ENCODE results near the gene MYADML2.
"Not testable (repeated sequence)": the region's sequence is repeated elsewhere in the genome, so short reads cannot be mapped to it uniquely, and the experiment has no call there.

The MYADML2 gene

GRCh38 chr17:81926451-81927151 lies 20.4 kb downstream of the MYADML2 start:
- peak; percentile 85 for DNase-seq (ENCODE audit: low read depth, low spot score)

GRCh38 chr17:81925860-81926450 lies 21.1 kb downstream of the MYADML2 start:
- no peak for DNase-seq (ENCODE audit: low read depth, low spot score)

- peak; percentile 82 for DNase-seq (ENCODE audit: low read depth, low spot score)
Measured at GRCh38 chr17:81924557-81925532, 22.2 kb downstream of the MYADML2 start.

GRCh38 chr17:81923302-81924260 lies 23.5 kb downstream of the MYADML2 start:
- peak; percentile 91 for DNase-seq (ENCODE audit: low read depth, low spot score)

- DNase-seq (ENCODE audit: low read depth, low spot score), result peak; percentile 69
Measured at GRCh38 chr17:81922566-81923301, 24.3 kb downstream of the MYADML2 start.

- DNase-seq (ENCODE audit: low read depth, low spot score), result no peak
Measured at GRCh38 chr17:81921996-81922565, 25.0 kb downstream of the MYADML2 start.

GRCh38 chr17:81921537-81921862 lies 25.5 kb downstream of the MYADML2 start:
- DNase-seq (ENCODE audit: low read depth, low spot score), result no peak

- DNase-seq (ENCODE audit: low read depth, low spot score), result no peak
Measured at GRCh38 chr17:81920612-81921536, 26.2 kb downstream of the MYADML2 start.

- DNase-seq (ENCODE audit: low read depth, low spot score), result no peak
Measured at GRCh38 chr17:81918832-81919545, 28.0 kb downstream of the MYADML2 start.

GRCh38 chr17:81918333-81918669 lies 28.7 kb downstream of the MYADML2 start:
- DNase-seq (ENCODE audit: low read depth, low spot score), result not testable (repeated sequence)

- peak; percentile 72 for DNase-seq (ENCODE audit: low read depth, low spot score)
Measured at GRCh38 chr17:81917565-81918332, 29.3 kb downstream of the MYADML2 start, which contains the start of gene SIRT7. Gene SIRT7, minus strand, starts transcription at chr17:81918176. Its CDS starts 45 bp downstream, at chr17:81918131.

- DNase-seq (ENCODE audit: low read depth, low spot score), result no peak
Measured at GRCh38 chr17:81916234-81917001, 30.6 kb downstream of the MYADML2 start.

- no peak for DNase-seq (ENCODE audit: low read depth, low spot score)
Measured at GRCh38 chr17:81915331-81915730, 31.7 kb downstream of the MYADML2 start.

GRCh38 chr17:81914103-81914850 lies 32.8 kb downstream of the MYADML2 start:
- DNase-seq (ENCODE audit: low read depth, low spot score), result no peak

- DNase-seq (ENCODE audit: low read depth, low spot score), result no peak
Measured at GRCh38 chr17:81913394-81914102, 33.5 kb downstream of the MYADML2 start.
